ENCODE data around the gene GALNT6.

The GALNT6 gene

GRCh38 chr12:51401486-51401885 is 10.3 kb upstream of the GALNT6 start:
- H4K20me1 ChIP-seq (ENCODE audit: insufficient read depth) = no peaks in the 10 kb centered on the region
- no peak overlapping the region for H2AFZ ChIP-seq (ENCODE audit: low read depth)
- no peak overlapping the region for H3K27ac ChIP-seq
- H3K36me3 ChIP-seq (ENCODE audit: insufficient read depth) = no peaks in the 10 kb centered on the region
- no peaks in the 10 kb centered on the region for H3K4me1 ChIP-seq (ENCODE audit: low read depth, poor library complexity, severe bottlenecking)
- H3K9ac ChIP-seq = no peak overlapping the region
- no peak overlapping the region for H3K4me2 ChIP-seq
- H3K27me3 ChIP-seq (ENCODE audit: insufficient read depth, low read depth) = no peaks in the 10 kb centered on the region
- H3K79me2 ChIP-seq (ENCODE audit: insufficient read depth, low read depth) = no peaks in the 10 kb centered on the region
- H3K4me3 ChIP-seq (IDR thresholded peaks at IDR 0.05; ENCODE audit: insufficient read depth, low read depth, low read length) = no peak overlapping the region
- no peak for TF ChIP-seq CTCF (conservative IDR thresholded peaks at IDR 0.05; ENCODE audit: low read depth, low read length)

- Histone ChIP-seq H3K4me1 (ENCODE audit: low read depth, poor library complexity, severe bottlenecking) (no peaks in the 10 kb centered on the region), H3K27ac (no peak overlapping the region), H3K4me3 (IDR thresholded peaks at IDR 0.05; ENCODE audit: insufficient read depth, low read depth, low read length) (no peak overlapping the region), H3K27me3 (ENCODE audit: insufficient read depth, low read depth) (no peaks in the 10 kb centered on the region), H2AFZ (ENCODE audit: low read depth) (no peak overlapping the region), H3K9ac (no peak overlapping the region), H3K79me2 (ENCODE audit: insufficient read depth, low read depth) (no peaks in the 10 kb centered on the region), H3K4me2 (no peak overlapping the region), H4K20me1 (ENCODE audit: insufficient read depth) (no peaks in the 10 kb centered on the region), H3K36me3 (ENCODE audit: insufficient read depth) (no peaks in the 10 kb centered on the region)
- no peak for TF ChIP-seq CTCF (conservative IDR thresholded peaks at IDR 0.05; ENCODE audit: low read depth, low read length)
Measured at GRCh38 chr12:51401020-51401419, 9.8 kb upstream of the GALNT6 start.

GRCh38 chr12:51399891-51400290 is 8.7 kb upstream of the GALNT6 start:
- Histone ChIP-seq H3K36me3 (ENCODE audit: insufficient read depth) (no peaks in the 10 kb centered on the region), H3K4me3 (IDR thresholded peaks at IDR 0.05; ENCODE audit: insufficient read depth, low read depth, low read length) (no peak overlapping the region), H3K9ac (no peak overlapping the region), H3K27me3 (ENCODE audit: insufficient read depth, low read depth) (no peaks in the 10 kb centered on the region), H3K4me1 (ENCODE audit: low read depth, poor library complexity, severe bottlenecking) (no peaks in the 10 kb centered on the region), H4K20me1 (ENCODE audit: insufficient read depth) (no peaks in the 10 kb centered on the region), H3K27ac (no peak overlapping the region), H2AFZ (ENCODE audit: low read depth) (no peak overlapping the region), H3K4me2 (no peak overlapping the region), H3K79me2 (ENCODE audit: insufficient read depth, low read depth) (no peaks in the 10 kb centered on the region)
- TF ChIP-seq CTCF (conservative IDR thresholded peaks at IDR 0.05; ENCODE audit: low read depth, low read length) = no peak

- Histone ChIP-seq H4K20me1 (ENCODE audit: insufficient read depth) (no peaks in the 10 kb centered on the region), H3K9ac (no peak overlapping the region), H3K4me3 (IDR thresholded peaks at IDR 0.05; ENCODE audit: insufficient read depth, low read depth, low read length) (no peak overlapping the region), H3K27ac (no peak overlapping the region), H3K27me3 (ENCODE audit: insufficient read depth, low read depth) (no peaks in the 10 kb centered on the region), H2AFZ (ENCODE audit: low read depth) (no peak overlapping the region), H3K79me2 (ENCODE audit: insufficient read depth, low read depth) (no peaks in the 10 kb centered on the region), H3K4me2 (no peak overlapping the region), H3K36me3 (ENCODE audit: insufficient read depth) (no peaks in the 10 kb centered on the region), H3K4me1 (ENCODE audit: low read depth, poor library complexity, severe bottlenecking) (peaks cover 6% of the 10 kb centered on the region)
- no peak for TF ChIP-seq CTCF (conservative IDR thresholded peaks at IDR 0.05; ENCODE audit: low read depth, low read length)
Measured at GRCh38 chr12:51397670-51398069, 6.5 kb upstream of the GALNT6 start.
